IMR-90 (cell line): ENCODE data around the gene HMGCS2. TPM values are rescaled to one million over a fixed set of nuclear protein-coding genes. Genes with fewer than 3 reads are reported as not detected.
"Not testable (repeated sequence)": the region's sequence is repeated elsewhere in the genome, so short reads cannot be mapped to it uniquely, and the experiment has no call there.

Experiments used
- ATAC-seq: fragments of 200-7000 bp; cut with Tn5 transposase; 2 replicates; pipeline ENCODE4 v1.9.1; 2020; ENCODE audit warnings: low read depth, mild to moderate bottlenecking, moderate library complexity
- BruUV-seq: library from RNA; stranded (reverse); fragments of 400-500 nt; replicated peaks from 2 replicates; lab custom pipeline; 2021; lab: Mats Ljungman, UMichigan
- CTCF ChIA-PET: fragments of 300-600 bp; formaldehyde crosslinking; extraction: SDS; loops from one replicate; lab custom pipeline; 2021; ENCODE audit warnings: antibody characterized with exemption; lab: Yijun Ruan, JAX
- POLR2A ChIA-PET: fragments of 300-600 bp; sonication (Branson Sonifier 250); formaldehyde crosslinking; loops from one replicate; lab custom pipeline; 2022; ENCODE audit warnings: antibody characterized with exemption; ENCODE audit not compliant: unreplicated experiment; lab: Charles Lee
- DNase-seq: peaks from one replicate; pipeline ENCODE4 v3.0.0; 2013
- H2AFZ ChIP-seq: replicated peaks from 2 replicates; pipeline ENCODE3; 2013; ENCODE audit warnings: low read length, mild to moderate bottlenecking; ENCODE audit not compliant: poor library complexity
- H2AK5ac ChIP-seq: 2 replicates; pipeline ENCODE4 v1.6.1; 2013; ENCODE audit warnings: low read depth, low read length, inconsistent platforms
- H2AK9ac ChIP-seq: replicated peaks from 2 replicates; pipeline ENCODE3; 2013; ENCODE audit warnings: mild to moderate bottlenecking, low read depth, low read length, moderate library complexity; ENCODE audit not compliant: poor library complexity
- H2BK120ac ChIP-seq: 2 replicates; pipeline ENCODE4 v1.6.1; 2013; ENCODE audit warnings: low read depth, low read length, inconsistent platforms
- H2BK15ac ChIP-seq: 3 replicates; pipeline ENCODE4 v1.6.1; 2013; ENCODE audit warnings: low read depth, low read length, inconsistent platforms
- H2BK20ac ChIP-seq: 2 replicates; pipeline ENCODE4 v1.6.1; 2013; ENCODE audit warnings: low read depth, mild to moderate bottlenecking, inconsistent platforms, low read length, moderate library complexity
- H2BK5ac ChIP-seq: 2 replicates; pipeline ENCODE4 v1.6.1; 2013; ENCODE audit warnings: mild to moderate bottlenecking, low read depth, low read length, inconsistent platforms; ENCODE audit not compliant: poor library complexity, severe bottlenecking
- H3K14ac ChIP-seq: replicated peaks from 2 replicates; pipeline ENCODE4 v1.6.1; 2013; ENCODE audit warnings: low read depth, low read length, inconsistent platforms
- H3K18ac ChIP-seq: 2 replicates; pipeline ENCODE4 v1.6.1; 2013; ENCODE audit warnings: low read depth, low read length, control low read depth
- H3K23ac ChIP-seq: 2 replicates; pipeline ENCODE4 v1.6.1; 2013; ENCODE audit warnings: low read depth, low read length, inconsistent platforms
- H3K27ac ChIP-seq: 2 replicates; pipeline ENCODE4 v1.5.1; 2013; ENCODE audit warnings: mild to moderate bottlenecking, control low read depth, low read length; ENCODE audit not compliant: insufficient read depth
- H3K27me3 ChIP-seq: 2 replicates; pipeline ENCODE4 v1.6.1; 2013; ENCODE audit warnings: low read length; ENCODE audit not compliant: control insufficient read depth, insufficient read depth
- H3K36me3 ChIP-seq: 2 replicates; pipeline ENCODE4 v1.6.1; 2013; ENCODE audit warnings: low read length, mixed read lengths; ENCODE audit not compliant: control insufficient read depth, insufficient read depth
- H3K4ac ChIP-seq: 2 replicates; pipeline ENCODE4 v1.6.1; 2013; ENCODE audit warnings: low read depth, low read length, inconsistent platforms
- H3K4me1 ChIP-seq: 2 replicates; pipeline ENCODE4 v1.6.1; 2013; ENCODE audit warnings: low read length, mixed read lengths; ENCODE audit not compliant: control insufficient read depth, insufficient read depth
- H3K4me2 ChIP-seq: 2 replicates; pipeline ENCODE4 v1.6.1; 2013; ENCODE audit warnings: low read depth, mild to moderate bottlenecking, control low read depth, low read length, moderate library complexity
- H3K4me3 ChIP-seq: 2 replicates; pipeline ENCODE4 v1.5.1; 2013; ENCODE audit warnings: low read depth, mild to moderate bottlenecking, control low read depth, low read length, moderate library complexity; ENCODE audit not compliant: insufficient read depth
- H3K56ac ChIP-seq: 2 replicates; pipeline ENCODE4 v1.6.1; 2013; ENCODE audit warnings: low read length, inconsistent platforms; ENCODE audit not compliant: insufficient read depth; ENCODE audit errors: extremely low read depth
- H3K79me1 ChIP-seq, 2 experiments: 2 replicates each; pipeline ENCODE4 v1.6.1; 2013; ENCODE audit warnings: low read length in 2 of 2, inconsistent platforms in 1 of 2, low read depth in 1 of 2
- H3K9ac ChIP-seq: 2 replicates; pipeline ENCODE4 v1.6.1; 2013; ENCODE audit warnings: low read depth, low read length, control low read depth
- H3K9me1 ChIP-seq: 2 replicates; pipeline ENCODE4 v1.6.1; 2013; ENCODE audit warnings: low read length, inconsistent platforms; ENCODE audit not compliant: insufficient read depth
- H3K9me3 ChIP-seq: 2 replicates; pipeline ENCODE4 v1.6.1; 2013; ENCODE audit warnings: low read length; ENCODE audit not compliant: control insufficient read depth, insufficient read depth
- H4K20me1 ChIP-seq: 2 replicates; pipeline ENCODE4 v1.6.1; 2013; ENCODE audit warnings: low read length, inconsistent platforms; ENCODE audit not compliant: insufficient read depth
- H4K5ac ChIP-seq: 2 replicates; pipeline ENCODE4 v1.6.1; 2013; ENCODE audit warnings: mild to moderate bottlenecking, low read depth, low read length, control low read depth
- H4K8ac ChIP-seq, 2 experiments: 2 replicates each; pipeline ENCODE4 v1.6.1; 2013; ENCODE audit warnings: low read depth in 2 of 2, low read length in 2 of 2, control low read depth in 1 of 2, inconsistent platforms in 1 of 2
- H4K91ac ChIP-seq: 2 replicates; pipeline ENCODE4 v1.6.1; 2013; ENCODE audit warnings: low read depth, low read length, inconsistent platforms; ENCODE audit not compliant: insufficient read depth
- WGBS, 2 experiments: methylation state at CpG; one replicate each; pipeline versions ENCODE4 v1.1.5 to v1.1.7; 2013; ENCODE audit warnings: missing lambda C conversion rate in 2 of 2; ENCODE audit not compliant: insufficient read length in 1 of 2; ENCODE audit errors: extremely low coverage in 2 of 2; 5-methylcytosine and 5-hydroxymethylcytosine counted together
- dilution Hi-C: fragments of 300-500 bp; cut with HindIII; formaldehyde crosslinking; loops from one replicate; pipeline ENCODE4 v1.14.3; 2018; ENCODE audit warnings: low sequenced_read_pairs; ENCODE audit not compliant: unreplicated experiment
- in situ Hi-C: fragments of 300-500 bp; cut with MboI; formaldehyde crosslinking; loops from 3 replicates; pipeline ENCODE4 v1.14.3; 2019; ENCODE audit warnings: low sequenced_read_pairs, inconsistent platforms, mixed read lengths
- intact Hi-C: fragments of 100-400 bp; cut with micrococcal nuclease; formaldehyde crosslinking; loops from 2 replicates; pipeline ENCODE4 v1.10.0; 2022
- polyA plus RNA-seq, 3 experiments: library from polyadenylated mRNA; depleted of rRNA; stranded (reverse); fragments of >200 nt; gene quantifications; 2 replicates each; pipeline ENCODE4 v1.2.3, GENCODE V29; 2012; ENCODE audit warnings: low replicate concordance in 1 of 3
- total RNA-seq: library from RNA; depleted of rRNA; stranded (reverse); fragments of >200 nt; gene quantifications from 2 replicates; pipeline ENCODE4 v1.2.3, GENCODE V29; 2012

HMGCS2 gene
- total and polyA plus RNA-seq, 2 of the 4 experiments (the other 2 are of a cell fraction), result not detected

GRCh38 chr1:119786046-119786445 lies 17.3 kb upstream of the HMGCS2 start:
- H3K36me3 ChIP-seq, BruUV-seq, H3K23ac ChIP-seq, H4K8ac ChIP-seq, H3K9me1 ChIP-seq, dilution Hi-C loops, H4K5ac ChIP-seq, DNase-seq, H3K9me3 ChIP-seq, H3K79me1 ChIP-seq, H2BK120ac ChIP-seq, H3K27ac ChIP-seq, H2AK9ac ChIP-seq, H2BK15ac ChIP-seq, H3K4me2 ChIP-seq, H4K91ac ChIP-seq, H2AK5ac ChIP-seq, ATAC-seq, intact Hi-C loops, H2BK20ac ChIP-seq, H3K9ac ChIP-seq, H3K27me3 ChIP-seq, CTCF ChIA-PET, H3K4me3 ChIP-seq, H3K14ac ChIP-seq, H3K56ac ChIP-seq, H4K20me1 ChIP-seq, in situ Hi-C loops, H2BK5ac ChIP-seq, H3K4ac ChIP-seq, H2AFZ ChIP-seq, POLR2A ChIA-PET, H3K18ac ChIP-seq: not testable (repeated sequence)
- no CpG with 5 or more reads among the region's 7 CpGs for WGBS, 2 experiments
- H3K4me1 ChIP-seq, result peaks cover 13% of the 10 kb centered on the region
